ENCODE measurements around the gene CAPNS2. TPM values are rescaled to one million over a fixed set of nuclear protein-coding genes. Genes with fewer than 3 reads are reported as not detected.

CAPNS2 gene
- total and polyA plus RNA-seq, 9 of the 15 experiments (the other 6 are each of a cell fraction or from before 2014, with no cell fraction given): 0.12 to 0.65 (median 0.24) TPM; not detected in 2

DNA sequence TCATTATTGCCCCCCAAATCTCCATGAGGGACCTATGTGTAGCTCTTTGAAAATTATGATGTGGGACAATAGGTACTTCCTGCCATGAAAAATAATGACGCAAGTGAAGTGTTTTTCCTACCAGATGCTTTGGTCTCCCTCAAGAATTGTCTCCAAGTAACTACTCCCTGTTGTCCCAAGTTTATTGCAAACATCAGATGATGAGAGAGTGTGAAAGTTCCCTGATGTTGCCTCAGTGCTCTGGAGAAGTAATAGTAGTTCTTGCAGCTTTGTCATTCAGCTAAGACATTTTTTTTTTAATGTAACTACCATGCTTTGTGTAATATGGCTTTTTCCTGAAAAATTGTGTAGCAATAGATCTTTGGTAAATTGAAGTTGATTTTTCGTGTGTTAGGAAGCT, 37.5 kb upstream of the CAPNS2 start:
- H3K9me3 ChIP-seq (replicated peaks; ENCODE audit: control insufficient read depth, insufficient read depth, low read depth, low read length): no peaks in the 10 kb centered on the region
- 33% methylated on average over 2 of the region's 2 CpGs for WGBS (ENCODE audit: insufficient coverage, low coverage, missing lambda C conversion rate)
- ChIA-PET POLR2A (interaction anchor here (0.6 kb wide), 1 partner anchor 10 kb away, joined by 3 read pairs; no protein-coding TSS in a partner anchor), CTCF (ENCODE audit: low intra/inter-chr PET ratio) (no interaction called here)
- DNase-seq (ENCODE audit: extremely low read depth in 1 of 4, low spot score in 3 of 4) (no peak), FAIRE-seq (no peak), ATAC-seq (no peak)
- H3K79me2 ChIP-seq (ENCODE audit: control insufficient read depth, insufficient read depth, low read length): no peaks in the 10 kb centered on the region
- H3K9ac ChIP-seq (ENCODE audit: insufficient read depth in 1 of 2, low read depth in 2 of 2, low read length in 2 of 2): no peak overlapping the region
- intact Hi-C loops (cut with micrococcal nuclease) (no loop called here), in situ Hi-C loops (cut with MboI) (no loop called here)
- H3K4me2 ChIP-seq (ENCODE audit: insufficient read depth, low read length): no peak overlapping the region
- H3K4me3 ChIP-seq: no peak overlapping the region
- no peak overlapping the region for H2AFZ ChIP-seq (ENCODE audit: low read depth, low read length)
- H4K20me1 ChIP-seq (replicated peaks; ENCODE audit: control insufficient read depth, insufficient read depth, low read length): no peaks in the 10 kb centered on the region
- no peak for TF ChIP-seq CHD1 (IDR thresholded peaks at IDR 0.05; ENCODE audit: low read length)
- TF ChIP-seq KAT7 (CRISPR knock-in tag; IDR thresholded peaks at IDR 0.05; ENCODE audit: borderline replicate concordance): no peak
- TF ChIP-seq, protein P1, sequence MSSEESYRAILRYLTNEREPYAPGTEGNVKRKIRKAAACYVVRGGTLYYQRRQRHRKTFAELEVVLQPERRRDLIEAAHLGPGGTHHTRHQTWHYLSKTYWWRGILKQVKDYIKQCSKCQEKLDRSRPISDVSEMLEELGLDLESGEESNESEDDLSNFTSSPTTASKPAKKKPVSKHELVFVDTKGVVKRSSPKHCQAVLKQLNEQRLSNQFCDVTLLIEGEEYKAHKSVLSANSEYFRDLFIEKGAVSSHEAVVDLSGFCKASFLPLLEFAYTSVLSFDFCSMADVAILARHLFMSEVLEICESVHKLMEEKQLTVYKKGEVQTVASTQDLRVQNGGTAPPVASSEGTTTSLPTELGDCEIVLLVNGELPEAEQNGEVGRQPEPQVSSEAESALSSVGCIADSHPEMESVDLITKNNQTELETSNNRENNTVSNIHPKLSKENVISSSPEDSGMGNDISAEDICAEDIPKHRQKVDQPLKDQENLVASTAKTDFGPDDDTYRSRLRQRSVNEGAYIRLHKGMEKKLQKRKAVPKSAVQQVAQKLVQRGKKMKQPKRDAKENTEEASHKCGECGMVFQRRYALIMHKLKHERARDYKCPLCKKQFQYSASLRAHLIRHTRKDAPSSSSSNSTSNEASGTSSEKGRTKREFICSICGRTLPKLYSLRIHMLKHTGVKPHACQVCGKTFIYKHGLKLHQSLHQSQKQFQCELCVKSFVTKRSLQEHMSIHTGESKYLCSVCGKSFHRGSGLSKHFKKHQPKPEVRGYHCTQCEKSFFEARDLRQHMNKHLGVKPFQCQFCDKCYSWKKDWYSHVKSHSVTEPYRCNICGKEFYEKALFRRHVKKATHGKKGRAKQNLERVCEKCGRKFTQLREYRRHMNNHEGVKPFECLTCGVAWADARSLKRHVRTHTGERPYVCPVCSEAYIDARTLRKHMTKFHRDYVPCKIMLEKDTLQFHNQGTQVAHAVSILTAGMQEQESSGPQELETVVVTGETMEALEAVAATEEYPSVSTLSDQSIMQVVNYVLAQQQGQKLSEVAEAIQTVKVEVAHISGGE (CRISPR knock-in tag; IDR thresholded peaks at IDR 0.05): no peak
- BruUV-seq (replicated peaks): no TSS peak
- H3K27me3 ChIP-seq (ENCODE audit: control insufficient read depth in 2 of 2, insufficient read depth in 2 of 2, low read length in 2 of 2): no peaks in the 10 kb centered on the region
- H3K36me3 ChIP-seq (ENCODE audit: control insufficient read depth, insufficient read depth, low read length): no peaks in the 10 kb centered on the region
- H3K9me1 ChIP-seq (ENCODE audit: control insufficient read depth, insufficient read depth, low read length): no peaks in the 10 kb centered on the region
- H3K27ac ChIP-seq (ENCODE audit: extremely low read depth, low read depth, low read length): no peak overlapping the region
- no peaks in the 10 kb centered on the region for H3K4me1 ChIP-seq (replicated peaks in 1 of 2; ENCODE audit: control insufficient read depth in 2 of 2, insufficient read depth in 2 of 2, low read length in 2 of 2)

All from K562 (cell line).